T-helper 2 cell treated with Interferon-gamma antibody and Interleukin-4, amounts not matched to agents 100 ng/mL and 5 ng/mL, for 36 hours (primary cell): ENCODE data around the gene COMMD9. TPM values are rescaled to one million over a fixed set of nuclear protein-coding genes. Genes with fewer than 3 reads are reported as not detected.
"Not testable (repeated sequence)": the region's sequence is repeated elsewhere in the genome, so short reads cannot be mapped to it uniquely, and the experiment has no call there.

Experiments used
- intact Hi-C: fragments of 100-400 bp; cut with micrococcal nuclease; formaldehyde crosslinking; loops from one replicate; pipeline ENCODE4 v1.15.1; 2023
- total RNA-seq: library from RNA; stranded (reverse); gene quantifications from 2 replicates; pipeline ENCODE4 v1.2.3, GENCODE V29; 2022

COMMD9 gene
- 51.3 and 53.6 TPM in 2 replicates for total RNA-seq

DNA sequence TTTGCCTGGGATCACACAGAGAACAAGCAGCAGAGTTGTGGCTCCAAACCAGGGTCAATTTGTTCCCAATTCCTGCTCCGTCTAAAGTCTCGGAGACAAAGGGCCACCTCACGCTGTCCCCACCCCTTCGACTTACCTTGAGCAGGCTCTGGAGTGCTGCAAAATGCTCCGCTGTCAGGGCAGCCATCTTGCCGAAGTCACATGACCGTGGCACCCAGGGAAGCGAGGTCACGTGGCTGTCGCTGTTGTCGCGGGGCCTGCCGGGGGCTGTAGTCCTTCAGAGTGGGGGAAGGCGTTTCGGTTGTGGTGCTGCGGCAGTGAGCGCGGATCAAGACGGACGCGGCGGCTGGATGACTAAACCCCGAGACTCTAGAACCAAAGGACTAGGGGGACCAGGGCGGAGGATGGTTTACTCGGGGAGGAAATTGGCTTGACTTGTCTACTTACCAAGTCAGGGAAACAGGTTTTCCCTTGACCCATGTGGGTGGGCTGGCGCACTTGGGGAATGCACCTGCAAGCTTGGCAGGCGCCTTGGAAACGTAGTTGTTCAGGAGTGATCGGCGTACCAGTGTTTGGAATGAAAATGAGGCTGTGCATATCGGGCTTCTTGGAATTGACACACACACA lies at the start of gene COMMD9:
Gene COMMD9, minus strand, starts transcription at position 199 of the 627 bp plus-strand sequence. Its CDS starts 12 bp downstream, at position 187.
- intact Hi-C loops, result loop anchor here (1.0 to 5.0 kb wide), 5 partner anchors 64 to 627 kb away; partner anchors contain the start of genes TRAF6 and TRIM44

DNA sequence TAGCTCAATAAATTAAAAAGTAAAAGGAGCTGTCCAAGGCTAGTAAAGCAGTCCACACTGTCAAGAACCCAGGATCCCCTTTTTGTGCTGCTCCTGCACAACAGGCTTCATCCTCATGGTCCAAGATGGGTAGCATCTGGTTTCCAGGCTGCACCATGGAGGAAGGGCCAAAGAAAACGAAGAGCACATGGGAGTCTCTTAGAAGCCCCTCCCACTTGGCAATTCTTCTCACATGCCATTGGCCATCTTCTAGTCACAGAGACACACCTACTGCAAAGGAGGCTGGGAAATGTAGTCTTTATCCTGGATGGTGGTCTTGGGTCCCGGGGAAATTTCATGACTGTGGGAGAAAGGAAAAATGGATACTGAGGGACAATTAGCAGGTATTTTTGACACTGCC lies 44.7 kb upstream of the COMMD9 start:
- intact Hi-C loops, result no loop called here

DNA sequence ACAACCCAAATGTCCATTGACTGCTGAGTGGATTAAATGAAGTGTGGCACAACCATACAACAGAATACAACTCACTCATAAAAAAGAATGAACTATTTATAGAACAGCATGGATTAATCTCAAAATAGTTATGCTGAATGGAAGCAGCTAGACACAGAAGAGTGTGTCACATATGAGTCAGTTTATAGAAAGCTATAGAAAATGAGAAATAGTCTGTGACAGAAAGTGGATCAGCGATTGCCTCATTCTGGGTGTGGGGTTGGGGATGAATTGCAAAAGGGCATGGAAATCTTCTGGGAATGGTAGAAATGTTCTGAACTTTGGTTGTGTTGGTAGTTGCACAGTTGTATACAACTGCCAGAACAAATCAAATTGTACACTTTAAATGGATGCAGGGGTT lies 44.2 kb upstream of the COMMD9 start:
- intact Hi-C loops, result no loop called here

DNA sequence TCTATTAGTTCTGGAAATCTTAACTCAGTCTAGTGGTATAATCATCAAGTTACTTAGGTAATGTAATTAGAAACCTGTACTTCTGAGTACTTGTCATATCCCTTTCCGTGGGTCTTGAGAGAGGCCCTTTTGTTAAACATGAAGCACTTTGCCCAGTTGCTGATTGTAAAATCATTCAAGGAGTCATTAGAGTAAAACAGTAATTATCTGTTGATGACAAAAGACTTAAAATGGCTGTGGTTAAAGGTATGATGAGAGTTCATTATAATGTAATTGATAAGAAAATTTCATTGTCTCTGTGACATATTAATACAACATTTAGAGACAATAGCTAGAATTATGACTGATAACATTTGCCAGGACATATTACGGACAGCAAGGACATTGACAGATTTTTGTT lies 41.2 kb upstream of the COMMD9 start:
- intact Hi-C loops, result no loop called here

DNA sequence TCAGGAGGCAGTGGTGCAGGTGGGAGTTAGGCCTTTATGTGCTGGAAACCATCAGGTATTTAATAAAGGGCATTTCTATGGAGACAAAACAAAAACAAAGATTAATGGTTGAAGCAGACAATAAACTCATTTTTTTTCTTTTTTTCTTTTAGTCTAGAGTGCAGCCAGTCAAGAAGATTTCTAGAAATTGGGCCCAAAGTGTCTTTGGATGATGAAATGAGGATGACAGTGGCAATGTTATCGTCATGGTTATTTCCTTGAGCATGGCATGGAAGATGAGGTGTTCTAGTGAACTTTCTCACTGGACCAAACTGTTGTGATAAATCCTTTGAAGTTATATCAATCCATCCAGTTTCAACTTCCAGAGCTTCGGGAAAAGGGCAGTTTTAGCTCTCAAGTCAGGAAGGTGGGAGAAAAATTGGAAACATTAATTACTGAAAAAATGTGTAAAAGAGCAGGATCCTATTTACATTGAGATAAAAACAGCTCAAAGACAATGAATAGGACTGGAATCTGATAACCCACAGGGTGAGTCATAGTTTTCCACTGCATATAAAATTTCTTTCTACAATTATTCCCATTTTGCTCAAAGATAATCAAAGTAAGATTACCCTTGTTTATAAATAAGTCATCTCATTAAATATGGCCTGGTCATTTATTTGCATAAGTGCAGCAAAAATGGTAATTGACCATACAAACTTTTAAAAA lies 39.9 kb upstream of the COMMD9 start:
- intact Hi-C loops, result no loop called here

DNA sequence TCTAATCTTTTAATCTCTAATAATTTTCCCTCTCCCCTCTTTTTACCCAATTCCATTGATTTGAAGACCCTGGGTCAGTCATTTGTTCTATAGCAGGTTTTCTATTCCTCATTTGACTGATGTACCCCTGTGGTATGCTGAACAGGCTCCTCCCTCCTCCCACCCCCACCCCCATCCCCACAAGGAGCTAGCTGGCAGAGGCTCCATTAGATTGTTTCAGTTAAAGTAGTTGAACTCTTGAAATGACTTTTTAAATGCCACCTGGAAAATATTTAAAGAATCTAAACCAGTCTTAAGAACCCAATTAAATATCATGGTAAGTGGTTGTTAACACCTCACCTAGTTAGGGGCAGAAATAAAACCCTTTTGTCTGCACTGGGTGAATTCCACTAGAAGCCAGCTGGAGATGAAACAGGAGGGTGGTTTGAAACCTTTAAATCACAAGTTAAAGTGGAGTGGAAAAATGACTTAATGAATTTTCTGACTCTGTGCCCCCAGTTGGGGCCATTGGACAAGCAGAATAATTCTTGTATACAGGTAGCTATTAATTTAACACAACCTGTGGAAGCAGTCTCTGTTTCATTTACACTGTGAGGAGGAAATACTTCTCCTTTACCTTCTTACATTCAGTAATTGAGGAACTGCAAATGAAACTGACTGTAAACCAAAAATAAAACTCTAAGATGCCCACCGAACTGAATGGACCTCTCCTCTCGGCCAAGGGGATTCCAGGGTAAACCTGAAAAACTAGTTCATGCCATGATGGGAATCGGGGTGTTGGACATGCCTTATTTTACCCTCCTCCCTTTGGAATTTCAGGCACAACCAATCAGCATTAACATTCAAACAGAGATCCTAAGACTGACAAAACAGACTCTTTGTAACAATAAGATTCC lies 37.5 kb upstream of the COMMD9 start:
- intact Hi-C loops, result no loop called here

DNA sequence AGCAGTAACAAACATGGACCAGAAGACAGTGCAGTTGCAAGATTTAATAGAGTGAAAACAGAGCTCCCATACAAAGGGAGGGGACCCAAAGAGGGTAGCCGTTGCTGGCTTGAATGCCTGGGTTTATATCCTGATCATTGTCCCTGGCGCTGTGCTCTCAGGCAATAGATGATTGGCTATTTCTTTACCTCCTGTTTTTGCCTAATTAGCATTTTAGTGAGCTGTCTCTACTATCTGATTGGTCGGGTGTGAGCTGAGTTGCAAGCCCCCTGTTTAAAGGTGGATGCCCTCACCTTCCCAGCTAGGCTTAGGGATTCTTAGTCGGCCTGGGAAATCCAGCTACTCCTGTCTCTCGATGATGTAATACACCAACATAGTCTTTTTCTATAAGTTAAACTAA lies 36.2 kb upstream of the COMMD9 start:
- intact Hi-C loops, result not testable (repeated sequence)

DNA sequence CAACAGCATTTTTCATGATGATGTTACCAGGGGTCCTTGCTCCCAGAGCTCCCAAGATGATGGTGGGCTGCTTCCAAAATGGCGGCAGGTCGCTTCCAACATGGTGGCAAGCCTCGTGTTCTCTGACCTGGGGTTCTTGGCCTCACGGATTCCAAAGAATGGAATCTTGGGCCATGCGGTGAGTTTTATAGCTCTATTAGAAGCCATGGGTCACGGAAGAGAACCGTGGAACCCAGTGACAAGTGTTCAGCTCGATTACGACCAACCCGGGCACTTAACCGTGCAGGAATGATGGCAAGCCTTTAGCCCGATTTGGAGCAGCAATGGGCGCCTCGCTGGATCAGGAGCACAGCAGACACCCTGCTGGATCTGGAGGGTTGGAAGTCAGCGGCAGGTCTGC lies 35.7 kb upstream of the COMMD9 start:
- intact Hi-C loops, result not testable (repeated sequence)

DNA sequence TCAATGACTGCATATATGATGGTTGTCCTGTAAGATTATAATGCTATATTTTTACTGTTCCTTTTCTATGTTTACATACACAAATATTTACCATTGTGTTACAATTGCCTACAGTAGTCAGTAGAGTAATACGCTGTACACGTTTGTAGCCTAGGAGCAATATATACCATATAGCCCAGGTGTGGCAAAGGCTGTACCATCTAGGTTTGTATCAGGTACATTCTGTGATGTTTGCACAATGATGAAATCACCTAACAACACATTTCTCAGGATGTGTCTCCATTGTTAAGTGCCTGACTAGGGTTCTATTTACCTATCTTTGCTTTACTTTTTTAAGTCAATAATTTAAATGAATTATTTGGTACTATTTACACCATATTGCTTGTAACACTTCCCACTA lies 28.8 kb upstream of the COMMD9 start:
- intact Hi-C loops, result no loop called here

DNA sequence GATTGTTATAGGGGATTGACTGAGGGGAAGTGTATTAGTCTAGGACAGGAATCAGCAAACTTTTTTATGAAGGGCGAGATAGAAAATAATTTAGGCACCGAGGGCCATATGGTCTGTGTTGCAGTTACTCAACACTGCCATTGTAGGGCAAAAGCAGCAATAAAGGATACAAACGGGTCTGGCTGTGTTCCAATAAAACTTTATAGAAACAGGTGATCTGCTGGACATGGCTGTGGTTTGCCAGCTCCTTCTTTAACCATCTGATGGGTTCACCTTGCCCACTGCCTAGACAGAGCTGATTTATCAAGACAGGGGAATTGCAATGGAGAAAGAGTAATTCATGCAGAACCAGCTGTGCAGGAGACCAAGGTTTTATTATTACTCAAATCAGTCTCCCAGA lies 26.8 kb upstream of the COMMD9 start:
- intact Hi-C loops, result no loop called here

DNA sequence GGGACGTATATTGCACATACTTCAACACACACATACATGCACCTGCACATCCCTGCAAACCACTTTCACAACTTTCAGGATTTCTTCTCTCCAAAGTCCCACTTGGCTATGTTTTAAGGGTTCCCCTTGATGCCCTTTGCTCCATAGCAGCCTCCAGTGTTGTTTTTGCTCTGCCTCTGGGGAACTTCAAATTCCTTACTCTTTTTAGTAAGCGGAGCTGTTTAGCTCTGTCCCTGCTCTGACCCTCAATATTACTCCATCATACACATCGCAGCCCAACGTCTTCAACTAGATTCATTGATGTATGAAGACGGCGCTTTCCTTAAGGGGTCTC lies 25.2 kb upstream of the COMMD9 start:
- intact Hi-C loops, result no loop called here

DNA sequence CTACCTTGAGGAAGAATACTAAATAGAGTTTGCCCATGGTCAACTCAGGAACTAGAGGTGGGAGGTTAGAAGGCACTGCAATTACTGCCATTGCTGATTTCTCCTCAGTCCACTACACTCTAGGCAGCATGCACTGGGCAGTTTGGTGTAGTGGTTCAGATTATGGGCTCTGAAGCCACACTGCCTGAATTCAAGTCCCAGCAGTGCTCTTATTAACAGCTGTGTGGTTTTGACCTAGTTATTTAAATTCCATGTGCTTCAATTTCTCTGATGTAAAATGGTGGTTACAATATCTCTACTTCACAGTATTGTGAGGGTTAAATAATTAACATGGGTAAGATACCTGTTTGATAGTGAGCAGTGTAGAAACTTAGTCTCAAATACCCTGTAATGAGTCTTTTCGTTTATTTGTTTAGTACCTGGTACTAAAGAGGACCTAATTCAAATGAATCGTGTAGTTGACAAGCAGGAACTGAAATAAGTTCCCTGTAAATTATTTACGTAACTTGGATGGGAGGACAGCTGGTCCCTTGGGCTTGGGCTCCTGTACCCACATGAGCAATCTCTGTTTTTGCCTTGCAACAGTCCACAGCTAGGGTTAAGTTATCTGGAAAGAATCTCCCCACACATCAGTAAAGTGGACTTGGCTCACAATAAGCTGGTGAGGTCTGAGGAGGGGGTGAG lies 24.7 kb upstream of the COMMD9 start:
- intact Hi-C loops, result no loop called here

DNA sequence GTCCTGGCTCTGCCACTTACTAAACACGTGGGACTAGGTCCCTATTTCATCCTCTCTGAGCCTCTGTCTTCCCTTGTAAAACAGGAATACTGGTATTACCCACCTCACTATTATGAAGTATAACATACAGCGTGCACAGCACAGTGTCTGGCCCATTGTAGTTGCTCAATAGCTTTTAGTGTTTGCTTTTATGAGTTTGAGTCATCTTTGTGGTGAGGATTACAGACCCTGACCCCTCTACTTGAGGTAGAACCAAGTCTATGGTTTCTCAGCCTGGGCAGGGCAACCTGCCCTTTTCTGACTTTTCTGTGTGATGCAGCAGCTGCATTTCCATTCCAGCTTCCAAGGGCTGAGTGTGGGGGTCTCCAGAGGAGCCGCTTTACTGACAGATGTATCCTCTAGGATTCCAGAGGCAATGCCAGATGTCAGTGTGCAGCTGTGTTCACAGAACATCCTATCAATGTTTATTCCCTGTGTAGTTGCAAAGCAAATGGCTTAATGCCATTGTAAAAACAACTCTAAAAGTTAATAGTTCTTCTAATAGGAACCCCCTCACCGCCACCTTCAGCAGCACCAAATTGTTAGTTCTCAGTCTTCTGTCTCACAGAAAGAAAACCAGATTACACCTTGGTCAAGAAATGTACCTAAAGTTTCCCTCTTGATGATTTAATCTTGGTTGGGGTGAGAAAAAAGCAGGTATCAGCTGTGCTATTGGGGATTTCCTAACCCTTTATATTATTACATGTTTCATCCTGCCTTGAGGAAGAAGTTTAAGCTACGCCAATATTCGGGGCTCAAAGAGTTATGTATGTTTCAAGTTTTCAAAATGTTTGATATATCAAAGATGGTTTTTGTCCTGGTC lies 23.6 kb upstream of the COMMD9 start:
- intact Hi-C loops, result no loop called here

DNA sequence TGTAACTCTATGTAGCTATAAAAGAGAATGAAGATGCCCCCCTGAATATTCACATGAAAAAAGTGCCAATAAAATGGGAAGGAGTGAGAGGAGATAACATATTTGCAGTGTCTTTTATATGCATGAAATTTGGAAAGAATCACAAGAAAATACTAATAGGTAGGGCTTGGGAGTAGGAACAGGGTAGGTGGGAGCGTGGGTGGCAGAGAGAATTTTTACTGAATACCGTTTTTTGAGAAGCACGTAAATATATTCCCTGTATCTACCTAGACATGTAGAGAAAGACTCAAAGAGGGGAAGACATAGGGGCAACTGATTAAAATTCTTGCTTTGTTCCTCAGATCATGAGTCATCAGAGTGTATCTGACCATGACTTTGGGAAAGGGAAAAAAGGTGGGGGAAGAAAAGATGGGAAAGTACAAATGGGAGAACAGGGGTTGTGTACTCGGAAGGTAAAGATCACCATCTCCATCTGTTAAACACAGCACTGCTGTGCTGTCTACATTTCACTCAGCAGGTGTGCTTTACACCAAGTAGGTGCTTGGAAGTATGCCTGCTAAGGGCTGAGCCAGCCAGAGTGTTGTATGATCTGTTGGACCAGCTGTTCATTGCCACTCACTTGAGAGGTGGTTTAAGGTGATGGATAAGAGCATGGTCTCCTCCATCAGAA lies 22.8 kb upstream of the COMMD9 start:
- intact Hi-C loops, result no loop called here

DNA sequence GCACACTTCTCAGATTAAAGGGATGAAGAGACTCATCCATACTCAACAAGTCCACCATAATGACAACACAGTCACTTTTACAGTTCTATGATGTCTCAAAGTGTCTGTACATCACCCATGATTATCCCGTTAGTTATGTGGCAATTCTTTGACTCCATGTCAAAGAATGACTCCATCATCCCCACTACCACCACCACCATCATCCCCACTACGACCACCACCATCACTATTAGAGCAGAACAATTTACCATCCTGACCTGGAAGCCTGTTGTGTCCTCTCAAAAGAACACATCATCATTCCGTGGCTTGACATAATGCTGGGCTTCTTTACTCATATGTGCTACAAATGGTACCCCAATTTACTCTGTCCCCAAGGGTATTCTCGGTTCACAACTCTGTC lies 20.6 kb upstream of the COMMD9 start:
- intact Hi-C loops, result no loop called here

DNA sequence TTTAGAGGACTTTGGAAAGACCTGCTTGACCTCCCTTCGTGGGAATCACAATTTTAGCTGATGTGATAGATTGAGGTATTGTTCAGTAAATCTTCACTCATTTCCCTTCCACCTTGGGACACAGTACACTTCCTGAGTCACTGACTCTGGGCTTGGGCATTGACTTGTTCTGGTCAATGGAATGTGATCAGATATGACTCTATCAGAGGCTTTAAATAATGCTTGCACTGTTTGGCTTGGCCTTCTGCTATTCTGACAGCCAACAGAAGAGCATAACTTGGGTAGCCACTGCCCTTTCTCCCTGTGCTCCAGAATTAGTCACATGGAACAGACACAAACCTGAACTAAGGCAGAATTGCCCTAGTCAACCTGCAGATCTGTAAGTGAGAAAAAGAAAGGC lies 19.4 kb upstream of the COMMD9 start:
- intact Hi-C loops, result no loop called here

DNA sequence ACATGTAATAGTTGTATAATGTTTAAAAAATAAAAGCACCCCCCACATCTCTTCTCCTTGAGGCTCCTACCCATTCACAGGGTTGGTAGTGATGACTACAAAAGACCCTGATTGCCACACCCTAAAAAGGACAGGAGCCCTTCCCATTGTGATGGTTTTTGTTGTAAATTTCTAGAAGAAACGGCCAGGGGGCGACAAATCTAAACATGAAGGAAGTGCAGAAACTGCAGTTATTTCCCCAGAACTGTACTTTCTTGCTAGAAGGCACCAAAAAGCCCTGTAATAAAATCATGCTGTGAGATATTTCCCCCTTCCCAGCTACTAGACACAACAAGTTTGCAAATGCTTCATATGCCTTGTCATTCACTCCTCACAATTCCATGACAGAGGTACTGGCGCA lies 17.7 kb upstream of the COMMD9 start:
- intact Hi-C loops, result loop anchor here (1.0 to 2.0 kb wide), 2 partner anchors 172 to 185 kb away; no protein-coding TSS in a partner anchor

DNA sequence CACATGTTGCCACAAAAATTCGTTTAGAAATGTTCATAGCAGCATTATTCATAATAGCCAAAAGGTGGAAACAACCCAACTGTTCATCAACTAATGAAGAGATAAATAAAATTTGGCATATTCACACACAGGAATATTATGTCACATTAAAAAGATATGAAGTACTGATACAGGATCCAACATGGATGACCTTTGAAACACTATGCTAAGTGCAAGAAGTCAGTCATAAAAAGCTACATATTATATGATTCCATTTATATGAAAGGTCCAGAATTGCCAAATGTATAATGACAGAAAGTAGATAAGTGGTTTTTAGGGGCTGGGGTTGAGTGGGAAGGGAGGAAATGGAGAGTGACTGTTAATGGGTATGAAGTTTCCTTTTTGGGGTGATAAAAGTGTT lies 15.8 kb upstream of the COMMD9 start:
- intact Hi-C loops, result no loop called here

DNA sequence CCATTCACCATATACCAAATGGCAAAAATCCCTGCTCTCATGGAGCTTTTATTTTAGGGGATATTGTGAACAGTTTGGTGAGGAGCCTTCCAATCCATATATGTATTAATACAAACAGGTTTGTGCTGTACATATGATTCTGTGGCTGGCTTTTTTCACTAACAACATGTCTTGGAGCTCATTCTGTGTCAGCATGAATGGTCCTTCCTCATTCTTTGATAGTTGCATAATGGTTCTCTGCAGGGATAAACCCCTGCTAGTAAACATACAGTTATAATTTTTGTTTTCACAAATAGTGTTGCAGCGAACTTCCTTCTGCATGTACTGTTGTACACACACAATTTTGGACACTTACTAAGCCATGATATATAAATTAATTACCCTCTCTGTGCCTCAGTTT lies 15.1 kb upstream of the COMMD9 start:
- intact Hi-C loops, result no loop called here

DNA sequence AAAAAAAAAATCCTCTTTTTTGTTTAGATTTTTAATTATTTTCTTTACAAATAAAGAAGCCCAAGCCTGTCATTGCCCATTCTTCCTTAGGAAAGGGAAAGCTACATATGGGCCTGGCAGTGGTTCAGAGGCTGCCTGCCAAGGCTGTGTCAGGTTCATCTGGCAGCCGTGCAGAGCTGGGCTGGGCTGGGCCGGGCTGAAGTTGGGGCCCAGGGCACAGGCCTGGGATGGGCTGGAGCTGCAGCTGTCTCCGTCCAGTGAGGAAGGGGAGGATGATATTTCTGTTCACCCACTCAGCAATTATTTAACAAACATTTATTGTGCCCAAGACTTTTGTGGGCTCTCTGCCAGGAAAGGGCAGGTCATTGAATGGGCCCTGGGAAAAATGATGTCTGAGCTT lies 11.4 kb upstream of the COMMD9 start:
- intact Hi-C loops, result no loop called here
